Gastrocnemius medialis (tissue), 4 donors: ENCODE data around the gene CASP8.

ENCODE experiments used
- CTCF ChIP-seq, 5 experiments: fragments of 450-650 bp in 3 of 5; fragments of 200-600 bp in 2 of 5; sonication (generic) in 2 of 5; IDR thresholded peaks in 4 of 5; conservative IDR thresholded peaks in 1 of 5; 1 replicate in 4 of 5; 2 replicates in 1 of 5; pipeline ENCODE4 v1.5.1; 2016 to 2019; ENCODE audit warnings: antibody characterized with exemption in 5 of 5, mild to moderate bottlenecking in 3 of 5, moderate library complexity in 3 of 5
- POLR2A ChIP-seq, 2 donors: fragments of 450-650 bp; IDR thresholded peaks; one replicate each; pipeline ENCODE4 v1.6.1; 2017; ENCODE audit warnings: antibody characterized with exemption in 2 of 2, mild to moderate bottlenecking in 2 of 2, moderate library complexity in 2 of 2

- TF ChIP-seq CTCF (IDR thresholded peaks at IDR 0.05 in 4 of 5, conservative IDR thresholded peaks at IDR 0.05 in 1 of 5), result no peak
- no peak for TF ChIP-seq POLR2A (IDR thresholded peaks at IDR 0.05)
Observed at GRCh38 chr2:201218780-201219179, 41.6 kb upstream of the CASP8 start.
